ENCODE results near the gene QSOX2.
"Not testable (repeated sequence)": the region's sequence is repeated elsewhere in the genome, so short reads cannot be mapped to it uniquely, and the experiment has no call there.

QSOX2 gene

GRCh38 chr9:136282272-136282861 is 36.8 kb upstream of the QSOX2 start:
- DNase-seq = no peak

- no peak for DNase-seq
Measured at GRCh38 chr9:136281421-136282271, 36.0 kb upstream of the QSOX2 start.

GRCh38 chr9:136280535-136281315 is 35.1 kb upstream of the QSOX2 start:
- no peak for DNase-seq

GRCh38 chr9:136279471-136279870 is 33.9 kb upstream of the QSOX2 start:
- no peak for DNase-seq

GRCh38 chr9:136278894-136279293 is 33.3 kb upstream of the QSOX2 start:
- DNase-seq = no peak

- DNase-seq = no peak
Measured at GRCh38 chr9:136278221-136278620, 32.6 kb upstream of the QSOX2 start.

GRCh38 chr9:136277746-136278145 is 32.1 kb upstream of the QSOX2 start:
- DNase-seq = no peak

- no peak for DNase-seq
Measured at GRCh38 chr9:136276716-136277115, 31.1 kb upstream of the QSOX2 start.

- DNase-seq = no peak
Measured at GRCh38 chr9:136275655-136276429, 30.2 kb upstream of the QSOX2 start.

GRCh38 chr9:136274786-136275654 is 29.4 kb upstream of the QSOX2 start:
- no peak for DNase-seq

- no peak for DNase-seq
Measured at GRCh38 chr9:136273921-136274785, 28.5 kb upstream of the QSOX2 start.

GRCh38 chr9:136273244-136273865 is 27.7 kb upstream of the QSOX2 start:
- DNase-seq = no peak

- no peak for DNase-seq
Measured at GRCh38 chr9:136270173-136270705, 24.6 kb upstream of the QSOX2 start.

- no peak for DNase-seq
Measured at GRCh38 chr9:136268735-136269134, 23.1 kb upstream of the QSOX2 start.

- no peak for DNase-seq
Measured at GRCh38 chr9:136268318-136268717, 22.7 kb upstream of the QSOX2 start.

- DNase-seq = peak; percentile 84
Measured at GRCh38 chr9:136267261-136268111, 21.9 kb upstream of the QSOX2 start.

GRCh38 chr9:136266641-136267040 is 21.0 kb upstream of the QSOX2 start:
- not testable (repeated sequence) for DNase-seq

- DNase-seq = no peak
Measured at GRCh38 chr9:136265561-136266355, 20.1 kb upstream of the QSOX2 start.
